GM15510 (cell line): ENCODE data around the gene ZNF507.

Experiments used
- POLR2A ChIP-seq: IDR thresholded peaks from 3 replicates; pipeline ENCODE4 v1.6.1; 2011; ENCODE audit warnings: borderline replicate concordance; ENCODE audit not compliant: insufficient read length; ENCODE audit errors: extremely low read depth

Gene ZNF507

DNA sequence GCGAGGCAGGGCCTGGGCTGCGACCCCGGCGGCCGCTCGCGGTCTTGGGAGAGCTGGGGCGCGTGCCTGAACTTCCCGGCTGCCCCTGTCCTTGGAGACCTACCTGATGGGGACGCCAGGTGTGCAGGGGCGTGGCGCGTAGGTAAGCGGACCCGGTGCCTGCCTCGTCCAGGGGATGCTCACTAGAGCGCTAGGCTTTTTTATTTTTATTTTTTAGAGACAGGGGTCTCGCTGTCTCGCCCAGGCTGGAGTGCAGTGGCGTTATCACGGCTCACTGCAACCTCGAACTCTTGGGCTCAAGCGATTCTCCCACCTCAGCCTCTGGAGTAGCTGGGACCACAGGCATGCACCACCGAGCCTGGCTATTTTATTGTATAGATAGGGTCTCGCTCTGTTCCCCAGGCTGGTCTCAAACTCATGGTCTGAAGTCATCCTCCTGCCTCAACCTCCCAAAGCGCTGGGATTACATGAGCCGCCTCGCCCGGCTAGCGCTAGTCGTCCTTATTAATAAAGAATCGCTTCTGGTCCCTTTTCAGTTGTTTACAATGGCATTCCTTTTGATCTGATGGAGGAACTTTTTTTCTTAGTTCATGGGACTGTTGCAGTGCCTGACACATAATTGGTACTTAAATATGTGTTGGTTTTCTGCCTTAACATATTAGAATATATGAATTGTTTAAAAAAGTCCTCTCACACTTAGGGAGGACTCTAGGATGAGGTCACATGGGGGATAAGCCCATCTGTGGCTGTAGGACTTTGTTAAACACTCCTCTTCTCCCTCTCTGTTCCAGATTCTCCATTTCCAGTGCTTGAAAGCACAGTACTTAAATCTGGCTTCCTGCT is 61.0 kb downstream of the ZNF507 start:
- peak; percentile 53 for TF ChIP-seq POLR2A

DNA sequence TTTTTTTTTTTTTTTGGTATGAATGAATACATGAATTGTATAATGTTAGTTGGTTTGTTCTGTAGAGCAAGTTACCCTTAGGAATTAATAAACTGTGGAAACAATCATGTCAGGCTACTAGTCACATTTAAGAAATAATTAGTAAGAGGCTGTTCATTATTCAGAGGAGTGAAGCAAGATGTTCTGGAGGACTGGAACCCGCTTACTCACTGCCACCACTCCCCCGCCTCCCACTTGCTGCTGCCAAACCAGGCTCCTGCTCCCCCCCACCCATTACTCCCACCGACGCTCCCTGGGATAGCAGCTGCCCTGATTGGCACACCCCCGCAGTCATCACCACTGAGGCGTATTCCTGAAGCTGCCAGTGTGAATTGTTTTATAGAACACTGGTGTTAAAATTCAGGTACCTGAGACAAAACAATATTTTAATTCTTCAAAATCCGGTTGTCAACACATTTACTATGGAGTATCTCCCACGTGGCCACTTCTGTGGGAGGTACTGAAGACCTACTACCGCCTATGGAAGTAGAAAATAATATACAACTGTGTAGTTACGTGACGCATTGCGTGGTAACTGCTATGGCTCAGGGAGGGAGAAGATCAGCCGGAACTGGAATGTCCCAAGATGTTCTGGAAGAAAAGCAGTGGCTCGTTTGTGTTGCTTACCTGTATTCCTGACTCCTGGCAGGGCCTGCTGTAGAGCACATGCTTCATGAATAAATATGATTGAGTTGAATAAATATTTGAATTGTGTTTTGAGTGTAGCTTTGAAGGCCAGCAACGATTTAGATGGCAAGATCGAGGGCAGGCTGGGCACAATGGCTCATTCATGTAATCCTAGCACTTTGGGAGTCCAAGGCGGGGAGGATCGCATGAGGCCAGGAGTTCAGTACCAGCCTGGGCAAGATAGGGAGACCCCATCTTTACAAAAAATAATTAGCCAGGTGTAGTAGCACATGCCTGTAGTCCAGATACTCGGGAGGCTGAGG is 61.9 kb downstream of the ZNF507 start:
- no peak for TF ChIP-seq POLR2A

DNA sequence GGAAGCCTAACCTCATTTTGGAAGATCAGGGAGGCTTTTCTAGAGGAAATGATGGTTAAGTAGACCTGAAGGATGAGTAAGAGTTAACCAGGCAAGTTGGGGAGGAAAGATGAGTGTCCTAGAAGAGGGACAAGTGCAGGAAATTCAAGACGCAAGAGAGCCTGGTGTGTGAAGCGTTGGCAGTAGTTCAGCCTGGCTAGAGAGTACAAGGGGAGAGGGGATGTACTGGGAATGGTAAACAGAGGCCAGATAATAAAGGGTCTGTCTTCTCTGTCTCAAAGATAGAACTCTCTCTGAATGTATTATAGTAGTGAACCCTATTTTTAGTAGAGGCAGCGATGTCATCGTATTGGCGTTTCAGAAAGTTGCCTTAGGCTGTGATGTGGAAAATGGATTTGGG is 69.8 kb downstream of the ZNF507 start:
- TF ChIP-seq POLR2A, result no peak

DNA sequence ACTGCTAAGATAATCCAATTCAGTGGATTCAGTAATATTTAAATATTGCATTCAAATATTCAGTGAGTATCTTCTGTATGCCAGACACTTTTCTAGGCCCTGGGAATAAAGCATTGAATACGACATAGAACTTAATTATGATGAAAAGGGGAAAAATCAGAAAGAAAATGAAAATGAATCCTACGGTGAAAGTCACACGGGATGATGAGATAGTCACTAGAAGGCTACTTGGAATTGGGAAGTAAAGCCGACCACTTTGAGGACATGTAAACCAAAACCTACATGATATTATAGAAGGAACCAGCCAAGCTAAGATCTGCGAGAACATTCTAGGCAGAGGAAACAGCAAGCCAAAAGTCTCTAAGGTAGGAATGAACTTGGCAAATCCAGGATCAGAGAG is 70.3 kb downstream of the ZNF507 start:
- no peak for TF ChIP-seq POLR2A

DNA sequence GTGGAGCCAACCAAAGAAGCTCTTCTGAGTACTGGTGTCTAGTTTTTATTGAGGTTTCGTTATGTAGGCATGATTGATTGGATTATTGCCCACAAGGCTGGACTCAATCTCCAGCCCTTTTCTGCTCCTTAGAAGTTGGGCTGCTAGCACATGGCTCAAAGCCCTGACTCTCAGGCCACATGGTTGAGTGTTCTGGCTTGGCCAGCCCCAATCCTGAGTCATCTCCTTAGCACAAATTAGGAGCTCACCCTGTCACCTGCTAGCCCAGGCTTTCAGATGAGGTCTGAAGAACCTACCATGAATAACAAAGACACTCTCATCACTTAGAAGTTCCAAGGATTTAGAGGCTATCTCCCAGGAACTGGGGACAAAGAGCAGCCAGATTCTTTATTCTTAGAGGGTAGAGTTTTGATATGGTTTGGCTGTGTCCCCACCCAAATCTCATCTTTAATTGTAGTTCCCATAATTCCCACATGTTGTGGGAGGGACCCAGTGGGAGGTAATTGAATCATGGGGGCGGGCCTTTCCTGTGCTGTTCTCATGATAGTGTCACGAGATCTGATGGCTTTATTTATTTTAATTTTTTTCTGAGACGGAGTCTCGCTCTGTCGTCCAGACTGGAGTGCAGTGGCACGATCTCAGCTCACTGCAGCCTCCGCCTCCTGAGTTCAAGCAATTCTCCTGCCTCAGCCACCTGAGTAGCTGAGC is 71.5 kb downstream of the ZNF507 start:
- TF ChIP-seq POLR2A, result no peak

DNA sequence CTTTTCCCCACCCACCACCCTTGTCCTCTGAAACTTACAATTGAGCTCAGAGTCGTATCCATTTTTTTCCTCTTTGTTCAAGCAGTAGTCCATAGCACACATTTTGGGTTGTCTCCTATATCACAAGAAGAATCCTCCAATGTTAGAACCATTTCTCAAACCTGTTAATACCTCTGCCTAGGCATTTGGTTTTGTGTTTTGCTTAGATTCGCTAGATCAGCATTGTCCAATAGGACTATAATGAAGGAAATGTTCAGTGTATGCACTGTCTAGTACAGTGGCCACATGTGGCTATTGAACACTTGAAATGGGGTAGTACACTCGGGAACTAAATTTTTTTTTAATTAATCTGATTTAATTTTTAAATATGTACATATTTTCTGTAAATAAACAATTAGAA is 72.7 kb downstream of the ZNF507 start:
- no peak for TF ChIP-seq POLR2A

DNA sequence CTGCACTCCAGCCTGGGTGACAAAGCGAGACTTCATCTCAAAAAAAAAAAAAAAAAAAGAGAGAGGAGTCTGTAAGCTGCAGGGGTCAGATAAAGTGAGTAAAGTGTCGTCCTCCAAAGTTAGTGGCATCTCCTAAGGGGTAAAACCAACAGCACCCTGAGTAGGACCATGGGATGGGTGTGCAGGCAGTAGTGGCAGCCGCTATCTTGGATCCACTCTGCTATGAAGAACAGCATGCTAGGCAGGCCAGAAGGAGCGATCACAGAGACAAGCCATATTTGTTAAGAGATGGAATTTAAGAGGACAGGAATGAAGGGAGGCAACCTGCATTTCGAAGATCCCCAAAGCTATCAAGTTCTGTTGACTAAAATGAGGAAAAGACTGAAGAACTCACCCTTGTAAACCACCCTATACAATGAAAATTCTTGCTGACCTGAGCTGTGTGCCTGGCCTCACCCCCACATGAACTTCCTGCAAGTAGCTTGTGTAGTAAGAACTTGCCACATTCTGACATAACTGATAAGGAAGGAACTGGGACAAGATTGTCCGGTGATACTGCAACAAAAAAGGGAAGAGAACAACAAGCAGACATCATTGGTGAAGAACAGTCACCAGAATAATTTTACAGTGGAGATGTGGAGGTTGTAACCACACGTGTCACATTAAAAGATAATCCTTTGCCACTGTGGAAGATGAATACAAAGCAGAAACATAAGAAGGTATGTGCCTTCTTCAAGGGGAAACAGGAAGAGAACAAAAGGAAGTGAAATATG is 76.4 kb downstream of the ZNF507 start:
- TF ChIP-seq POLR2A, result no peak

DNA sequence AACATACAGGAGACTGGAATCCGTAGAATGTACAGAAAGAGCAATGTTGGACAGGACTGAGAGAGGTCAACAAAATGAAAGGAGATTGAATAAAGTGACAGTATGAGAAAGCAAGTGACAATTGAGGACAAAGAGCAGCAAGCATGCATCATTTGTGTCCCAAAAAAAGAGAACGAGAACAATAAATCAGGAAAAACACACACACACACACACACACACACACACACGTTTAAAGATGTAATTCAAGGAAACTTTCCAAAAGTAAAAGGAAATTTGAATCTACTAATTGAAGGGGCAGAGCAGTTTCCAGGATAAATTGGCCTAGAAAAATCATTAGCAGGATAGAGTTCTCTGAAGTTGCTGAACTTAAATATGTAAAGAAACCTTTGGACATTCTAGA is 77.0 kb downstream of the ZNF507 start:
- TF ChIP-seq POLR2A, result no peak

DNA sequence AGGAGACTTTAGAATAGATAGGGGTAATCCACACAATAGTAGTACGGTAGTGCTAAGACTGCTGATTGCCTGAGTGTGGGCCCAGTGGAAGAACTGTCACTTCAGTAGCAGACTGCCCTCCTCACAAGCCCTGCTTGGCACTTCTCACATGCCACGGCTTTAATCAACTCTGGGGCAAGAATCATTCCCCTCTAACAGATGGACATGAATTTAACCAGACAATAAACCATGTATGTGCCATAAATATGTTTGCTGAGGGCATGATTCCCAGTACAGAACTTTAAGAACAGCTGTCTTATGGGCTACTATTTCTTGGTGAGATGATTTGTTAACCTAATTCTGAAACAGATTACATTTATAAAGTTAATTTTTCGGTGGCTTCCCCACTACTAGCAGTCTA is 82.1 kb downstream of the ZNF507 start:
- TF ChIP-seq POLR2A, result no peak

DNA sequence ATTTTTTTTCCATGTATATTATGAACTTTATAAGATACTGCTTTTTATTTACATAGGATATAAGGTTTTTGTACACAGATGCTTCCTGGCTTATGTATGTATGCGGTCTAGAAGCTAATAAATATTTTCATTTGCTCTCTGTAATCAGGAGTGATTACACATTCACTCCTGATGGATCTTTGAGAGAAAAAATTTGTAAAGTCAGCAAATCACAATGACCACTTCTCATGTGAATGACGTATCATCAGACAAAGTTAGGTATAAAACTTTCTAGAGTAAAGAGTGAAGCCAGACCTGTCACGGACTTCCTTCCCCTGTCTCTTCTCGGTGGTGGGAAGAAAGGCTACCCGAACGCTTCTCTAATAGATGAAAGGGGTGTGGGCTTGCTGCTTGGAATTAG is 91.3 kb downstream of the ZNF507 start:
- no peak for TF ChIP-seq POLR2A

DNA sequence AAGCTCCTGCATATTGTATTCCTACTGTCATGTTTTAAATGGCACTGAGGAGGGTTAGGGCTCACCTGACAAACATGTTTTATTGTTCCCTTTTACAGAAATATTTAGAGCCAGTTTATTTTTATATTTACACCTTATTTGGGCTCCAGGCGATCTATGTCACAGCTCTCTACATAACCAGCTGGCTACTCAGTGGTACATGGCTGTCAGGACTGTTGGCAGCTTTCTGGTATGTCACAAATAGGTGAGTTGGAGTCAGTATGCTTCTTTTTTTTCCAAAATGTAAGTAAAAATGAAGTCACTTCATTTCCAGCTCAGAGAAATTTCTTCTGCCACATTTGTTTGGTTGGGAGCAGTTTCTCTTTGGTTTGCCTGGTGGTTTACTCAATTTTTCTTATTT is 91.7 kb downstream of the ZNF507 start:
- TF ChIP-seq POLR2A, result no peak
